Endodermal cell (in vitro differentiated cells): Measurements from ENCODE around the gene LRP5. TPM values are rescaled to one million over a fixed set of nuclear protein-coding genes. Genes with fewer than 3 reads are reported as not detected.

Source experiments
- DNase-seq: peaks from one replicate; pipeline ENCODE4 v3.0.0-alpha.2; 2017
- H3K27ac ChIP-seq: 2 replicates; pipeline ENCODE4 v1.5.1; 2013; ENCODE audit warnings: mild to moderate bottlenecking, low read depth, low read length, moderate library complexity
- H3K27me3 ChIP-seq: 2 replicates; pipeline ENCODE4 v1.6.1; 2013; ENCODE audit warnings: mild to moderate bottlenecking, low read length, moderate library complexity; ENCODE audit not compliant: insufficient read depth, control insufficient read depth, poor library complexity, severe bottlenecking
- H3K36me3 ChIP-seq: 2 replicates; pipeline ENCODE4 v1.7.0; 2013; ENCODE audit warnings: mild to moderate bottlenecking, low read length, moderate library complexity; ENCODE audit not compliant: control insufficient read depth, insufficient read depth
- H3K4me1 ChIP-seq: one replicate; pipeline ENCODE4 v1.7.0; 2013; ENCODE audit warnings: low read length; ENCODE audit not compliant: control insufficient read depth, insufficient read depth
- H3K4me3 ChIP-seq: 2 replicates; pipeline ENCODE4 v1.5.1; 2013; ENCODE audit warnings: mild to moderate bottlenecking, low read length, moderate library complexity
- H3K9ac ChIP-seq: 2 replicates; pipeline ENCODE4 v1.6.1; 2013; ENCODE audit warnings: mild to moderate bottlenecking, low read length, moderate library complexity; ENCODE audit not compliant: poor library complexity, severe bottlenecking; ENCODE audit errors: extremely low read depth
- H3K9me3 ChIP-seq: 2 replicates; pipeline ENCODE4 v1.6.1; 2013; ENCODE audit warnings: mild to moderate bottlenecking, low read length, moderate library complexity; ENCODE audit not compliant: control insufficient read depth
- H3K27ac Mint-ChIP-seq: 2 replicates; pipeline ENCODE4 v1.8.0; 2020; ENCODE audit warnings: mixed read lengths
- H3K27me3 Mint-ChIP-seq: 2 replicates; pipeline ENCODE4 v1.8.0; 2021; ENCODE audit warnings: mild to moderate bottlenecking, mixed read lengths; ENCODE audit not compliant: insufficient read depth
- H3K36me3 Mint-ChIP-seq: 2 replicates; pipeline ENCODE4 v1.8.0; 2020; ENCODE audit warnings: low read depth, mixed read lengths
- H3K4me1 Mint-ChIP-seq: 2 replicates; pipeline ENCODE4 v1.8.0; 2020; ENCODE audit warnings: mixed read lengths
- H3K4me3 Mint-ChIP-seq: 2 replicates; pipeline ENCODE4 v1.8.0; 2020; ENCODE audit warnings: mild to moderate bottlenecking, moderate library complexity, mixed read lengths
- H3K9me3 Mint-ChIP-seq: 2 replicates; pipeline ENCODE4 v1.8.0; 2020; ENCODE audit warnings: mild to moderate bottlenecking, mixed read lengths
- CTCF ChIP-seq: fragments of 200-600 bp; sonication (generic); conservative IDR thresholded peaks from 2 replicates; pipeline ENCODE4 v1.5.0; 2021; ENCODE audit warnings: antibody characterized with exemption, mild to moderate bottlenecking
- WGBS, 2 experiments: methylation state at CpG; one replicate each; pipeline versions ENCODE4 v1.1.5 to v1.1.7; 2013; ENCODE audit warnings: missing lambda C conversion rate in 2 of 2, mixed read lengths in 1 of 2; ENCODE audit not compliant: insufficient coverage in 1 of 2, insufficient read length in 1 of 2; 5-methylcytosine and 5-hydroxymethylcytosine counted together
- total RNA-seq, 2 donors: library from RNA; stranded (reverse); fragmentation: NEBNext Ultra II Directional in 1 of 2; extraction: Animal tissue kit (Norgen Biotek cat#: 25700) in 1 of 2; gene quantifications; 2 replicates in 1 of 2; 3 replicates in 1 of 2; pipeline ENCODE4 v1.2.1, GENCODE V29; 2021

LRP5 gene
- total RNA-seq, 2 donors from 2014 or later: 58.2 to 64.1 TPM

GRCh38 chr11:68295271-68295670, 17.1 kb upstream of the LRP5 start:
- Histone ChIP-seq H3K4me3 (no peak overlapping the region), H3K27me3 (no peaks in the 10 kb centered on the region), H3K36me3 (no peaks in the 10 kb centered on the region), H3K4me1 (no peaks in the 10 kb centered on the region), H3K27ac (no peak overlapping the region), H3K9me3 (no peaks in the 10 kb centered on the region), H3K9ac (no peak overlapping the region)
- Mint-ChIP-seq H3K27ac (no peak overlapping the region), H3K9me3 (peaks cover 9% of the 10 kb centered on the region), H3K27me3 (peaks cover 6% of the 10 kb centered on the region), H3K4me3 (no peak overlapping the region), H3K36me3 (no peaks in the 10 kb centered on the region), H3K4me1 (no peaks in the 10 kb centered on the region)
- no peak for DNase-seq
- no peak for TF ChIP-seq CTCF
- WGBS, 2 experiments: 100% methylated on average over 1 of the region's 1 CpG; no CpG with 5 or more reads in 1 of the 2 experiments

GRCh38 chr11:68295940-68296339, 16.5 kb upstream of the LRP5 start:
- no peak for DNase-seq
- Histone ChIP-seq H3K4me3 (no peak overlapping the region), H3K36me3 (no peaks in the 10 kb centered on the region), H3K4me1 (no peaks in the 10 kb centered on the region), H3K9me3 (no peaks in the 10 kb centered on the region), H3K27ac (no peak overlapping the region), H3K27me3 (no peaks in the 10 kb centered on the region), H3K9ac (no peak overlapping the region)
- peaks cover 3% of the 10 kb centered on the region for H3K9me3 Mint-ChIP-seq
- WGBS, 2 experiments: 96 to 100% methylated on average over 3 to 5 of the region's 5 CpGs
- no peaks in the 10 kb centered on the region for H3K36me3 Mint-ChIP-seq
- TF ChIP-seq CTCF: no peak
- peaks cover 6% of the 10 kb centered on the region for H3K27me3 Mint-ChIP-seq
- H3K27ac Mint-ChIP-seq: no peak overlapping the region
- H3K4me3 Mint-ChIP-seq: no peak overlapping the region
- H3K4me1 Mint-ChIP-seq: no peaks in the 10 kb centered on the region

GRCh38 chr11:68296344-68297051, 15.9 kb upstream of the LRP5 start:
- no peaks in the 10 kb centered on the region for H3K9me3 ChIP-seq
- Mint-ChIP-seq H3K4me3 (no peak overlapping the region), H3K9me3 (no peaks in the 10 kb centered on the region), H3K27ac (no peak overlapping the region), H3K4me1 (no peaks in the 10 kb centered on the region), H3K36me3 (no peaks in the 10 kb centered on the region), H3K27me3 (peaks cover 6% of the 10 kb centered on the region)
- no peaks in the 10 kb centered on the region for H3K27me3 ChIP-seq
- H3K36me3 ChIP-seq: no peaks in the 10 kb centered on the region
- H3K9ac ChIP-seq: no peak overlapping the region
- H3K4me3 ChIP-seq: no peak overlapping the region
- WGBS, 2 experiments: 91% methylated on average over 12 to 15 of the region's 15 CpGs
- TF ChIP-seq CTCF: no peak
- peak; percentile 40 for DNase-seq
- H3K4me1 ChIP-seq: no peaks in the 10 kb centered on the region
- H3K27ac ChIP-seq: no peak overlapping the region
